GM19324 (cell line): ENCODE data around the gene ZNF134.

ENCODE experiments used
- ATAC-seq: cut with Tn5 transposase; IDR thresholded peaks from one replicate; pipeline ENCODE4 v1.9.1; 2021; ENCODE audit warnings: mild to moderate bottlenecking, moderate library complexity; ENCODE audit not compliant: unreplicated experiment, low FRiP score

Gene ZNF134

DNA sequence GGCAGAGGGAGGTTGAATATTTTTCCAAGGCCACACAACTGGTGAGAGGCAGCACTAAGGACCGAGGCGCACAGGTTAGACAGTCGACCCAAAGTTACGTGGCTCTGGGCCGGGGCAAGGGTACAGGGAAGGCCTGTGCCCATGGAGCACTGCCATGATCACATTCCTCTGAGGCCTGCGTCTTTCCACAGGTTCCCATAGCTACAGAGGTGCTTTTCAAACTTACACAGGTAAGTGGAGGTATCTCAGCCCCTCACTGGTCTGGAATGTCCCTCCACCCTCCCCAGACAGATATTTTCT is 19.7 kb downstream of the ZNF134 start:
- ATAC-seq: no peak

- no peak for ATAC-seq
Measured at GRCh38 chr19:57637379-57637778, 23.3 kb downstream of the ZNF134 start.

GRCh38 chr19:57641715-57642234 is 27.7 kb downstream of the ZNF134 start:
- no peak for ATAC-seq

- no peak for ATAC-seq
Measured at GRCh38 chr19:57642396-57643046, 28.5 kb downstream of the ZNF134 start.

- no peak for ATAC-seq
Measured at GRCh38 chr19:57643734-57644133, 29.7 kb downstream of the ZNF134 start.

DNA sequence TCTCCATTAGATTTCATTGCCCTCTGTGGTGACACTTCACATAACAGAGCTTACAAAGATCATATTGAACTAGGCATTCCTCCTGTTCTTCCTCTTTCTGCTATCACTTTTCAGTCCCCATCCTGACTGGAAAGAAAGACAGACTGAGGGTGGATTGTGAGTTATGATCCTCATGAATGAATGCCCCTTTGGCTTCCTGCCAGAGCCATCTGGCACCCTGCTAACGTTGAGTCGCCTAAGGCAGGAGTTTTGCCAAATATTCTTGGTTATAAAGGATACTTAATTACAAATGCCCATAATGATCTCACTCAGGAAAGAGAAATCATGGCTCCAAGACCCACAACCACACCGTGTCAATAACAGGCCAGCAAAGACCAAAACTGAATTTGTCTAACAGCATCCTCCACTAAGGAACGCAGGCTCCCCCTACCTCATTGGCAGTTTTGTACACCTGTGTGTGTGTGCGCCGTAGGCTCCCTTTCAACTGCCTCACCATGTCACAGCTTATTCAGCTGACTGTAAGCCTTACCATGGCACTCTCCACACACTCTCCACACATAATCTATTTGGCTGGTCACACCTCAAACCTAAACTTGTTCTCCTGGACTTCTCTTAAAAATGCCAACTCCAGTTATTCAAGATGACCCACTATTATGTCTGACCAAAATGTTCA is 34.4 kb downstream of the ZNF134 start:
- no peak for ATAC-seq

DNA sequence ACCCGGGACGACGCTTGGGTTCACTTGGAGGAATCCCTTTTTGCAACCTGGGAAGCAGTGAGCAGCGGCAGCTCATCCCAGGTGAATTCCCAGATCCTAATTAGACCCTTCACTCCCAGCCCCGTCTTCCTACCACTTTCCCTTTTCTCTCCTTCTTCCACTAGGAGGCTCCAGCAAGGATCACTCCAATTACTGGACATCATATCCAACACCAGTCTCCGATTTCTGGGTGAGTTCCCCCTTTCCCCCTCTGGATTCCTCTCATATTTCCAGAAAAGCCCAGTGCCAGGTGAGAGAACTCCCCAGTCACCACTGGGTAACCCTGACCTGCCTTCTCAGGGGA is 37.6 kb downstream of the ZNF134 start:
- no peak for ATAC-seq

GRCh38 chr19:57653689-57654088 is 39.6 kb downstream of the ZNF134 start:
- ATAC-seq: no peak

- ATAC-seq: no peak
Measured at GRCh38 chr19:57655443-57655842, 41.4 kb downstream of the ZNF134 start.

- ATAC-seq: no peak
Measured at GRCh38 chr19:57656346-57656745, 42.3 kb downstream of the ZNF134 start.

- no peak for ATAC-seq
Measured at GRCh38 chr19:57664269-57665127, 50.5 kb downstream of the ZNF134 start.

DNA sequence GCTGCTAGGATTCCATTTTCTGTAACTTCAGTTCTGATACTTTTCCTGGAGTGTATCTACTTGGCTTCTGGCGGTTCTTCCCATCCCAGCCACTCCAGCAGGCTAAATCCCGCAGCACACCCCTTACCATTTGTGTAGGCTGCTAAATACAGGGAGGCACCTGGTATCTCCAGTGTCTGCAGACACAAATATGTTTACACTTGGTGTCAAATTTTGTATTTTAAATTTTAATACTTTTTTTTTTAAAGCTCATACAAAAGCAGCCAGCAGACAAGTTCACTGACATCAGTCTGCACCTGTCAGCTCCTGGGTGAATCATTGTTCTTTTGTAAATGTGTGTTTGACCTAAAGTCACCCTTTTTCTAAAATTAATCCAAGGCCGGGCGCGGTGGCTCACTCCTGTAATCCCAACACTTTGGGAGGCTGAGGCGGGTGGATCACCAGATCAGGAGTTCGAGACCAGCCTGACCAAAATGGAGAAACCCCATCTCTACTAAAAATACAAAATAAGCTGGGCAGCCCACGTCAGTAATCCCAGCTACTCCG is 51.3 kb downstream of the ZNF134 start:
- no peak for ATAC-seq

GRCh38 chr19:57667228-57667627 is 53.2 kb downstream of the ZNF134 start:
- ATAC-seq: no peak

DNA sequence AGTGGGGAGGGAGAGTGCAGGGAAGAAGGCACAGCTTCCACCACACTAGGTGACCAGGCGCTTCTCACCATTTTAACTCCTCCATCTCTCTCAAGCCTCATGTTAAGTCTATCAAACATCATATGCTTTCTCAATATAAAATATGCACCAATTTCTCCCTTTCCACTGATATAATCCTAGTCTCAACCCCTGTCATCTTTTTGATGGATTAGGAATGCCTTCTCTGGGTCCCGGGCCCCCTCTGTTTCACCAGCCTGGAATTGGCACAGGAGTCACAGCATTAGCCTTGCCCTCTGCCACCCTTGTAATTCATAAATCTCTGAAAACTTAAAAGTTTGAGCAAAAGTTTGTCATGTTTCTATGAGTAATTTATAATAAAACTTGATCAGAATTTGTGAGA is 54.6 kb downstream of the ZNF134 start, which contains the start of gene ZSCAN4:
Gene ZSCAN4, plus strand, starts transcription at position 301 of the 400 bp plus-strand sequence. CDS start 7,211 bp downstream, outside the sequence.
- ATAC-seq: no peak

DNA sequence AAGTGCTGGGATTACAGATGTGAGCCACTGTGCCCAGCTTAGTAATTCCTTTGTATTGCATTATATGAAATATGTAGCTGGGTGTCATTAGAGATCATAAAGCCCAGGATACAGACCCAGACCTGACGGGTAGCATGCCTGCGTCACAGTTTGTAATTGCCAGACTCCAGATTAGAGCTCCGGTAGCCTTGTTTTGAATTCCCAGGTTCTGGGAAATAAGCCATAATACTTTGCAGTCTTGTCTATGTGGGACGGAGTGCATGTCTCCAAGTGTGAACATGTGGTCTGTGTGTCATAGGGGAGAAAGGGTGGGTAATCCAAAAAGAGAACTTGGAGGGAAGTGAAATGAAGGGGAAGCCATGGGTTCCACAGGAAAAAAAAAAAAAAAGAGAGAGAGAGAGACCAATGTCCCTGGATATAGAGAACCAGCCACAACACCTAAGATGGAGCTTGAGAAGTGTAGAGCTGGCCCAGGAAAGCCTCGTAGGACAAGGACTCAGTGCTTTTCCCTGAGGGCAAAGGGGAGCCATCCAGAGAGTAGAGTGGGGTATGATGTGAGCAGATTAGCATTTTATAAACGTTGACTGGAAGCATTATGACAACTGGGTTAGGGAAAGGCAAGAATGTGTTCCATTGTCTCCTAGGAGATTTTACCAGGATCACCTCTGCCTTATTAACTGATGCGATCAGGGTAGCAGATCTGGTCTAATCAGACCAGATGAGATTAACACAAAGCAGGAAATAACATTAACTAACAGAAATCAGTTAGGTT is 57.3 kb downstream of the ZNF134 start:
- no peak for ATAC-seq

DNA sequence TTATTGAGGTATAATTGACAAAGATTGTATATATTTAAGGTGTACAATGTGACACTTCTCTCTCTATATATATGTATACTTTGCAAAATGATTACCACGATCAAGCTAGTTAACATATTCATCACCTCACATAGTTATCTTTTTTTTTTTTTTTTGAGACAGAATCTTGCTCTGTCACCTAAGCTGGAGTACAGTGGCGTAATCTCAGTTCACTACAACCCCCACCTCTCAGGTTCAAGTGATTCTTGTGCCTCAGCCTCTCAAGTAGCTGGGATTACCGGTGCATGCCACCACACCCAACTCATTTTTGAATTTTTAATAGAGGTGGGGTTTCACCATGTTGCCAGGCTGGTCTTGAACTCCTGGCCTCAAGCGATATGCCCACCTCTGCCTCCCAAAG is 58.4 kb downstream of the ZNF134 start:
- no peak for ATAC-seq
